ENCODE data around the gene AOPEP.

Gene AOPEP

DNA sequence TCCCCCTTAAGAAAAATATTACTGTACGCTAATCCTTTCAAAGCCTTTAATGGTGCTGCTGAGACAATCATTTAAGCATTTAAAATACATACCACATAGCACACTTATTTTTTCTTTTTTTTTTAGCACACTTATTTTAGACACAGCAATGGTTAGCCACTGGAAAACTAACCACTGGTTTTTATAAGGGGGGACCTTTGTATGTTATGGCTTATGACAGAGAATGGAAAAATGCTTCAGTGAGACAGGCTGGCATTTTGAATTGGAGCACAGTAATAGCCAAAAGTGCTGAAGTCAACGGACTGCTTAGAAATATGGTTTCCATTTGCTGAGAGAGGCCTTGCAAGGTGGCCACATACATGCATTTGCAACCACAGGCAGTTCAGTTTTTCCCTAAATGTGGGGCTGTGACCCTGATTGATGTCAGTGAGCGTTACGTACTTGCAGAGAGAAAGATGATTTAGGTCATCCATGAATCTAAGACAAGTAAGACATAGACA lies 28.5 kb downstream of the AOPEP start:
- H2AFZ ChIP-seq: no peak overlapping the region
- H3K4me1 ChIP-seq: no peaks in the 10 kb centered on the region
- H3K36me3 ChIP-seq (ENCODE audit: control insufficient read depth, insufficient read depth, low read length): no peaks in the 10 kb centered on the region
- no peak overlapping the region for H3K4me2 ChIP-seq (ENCODE audit: low read length)
- no peak overlapping the region for H3K4me3 ChIP-seq (ENCODE audit: low read depth, low read length)
- no peaks in the 10 kb centered on the region for H3K79me2 ChIP-seq
- H3K27me3 ChIP-seq (ENCODE audit: control insufficient read depth, insufficient read depth, low read length): no peaks in the 10 kb centered on the region
- no peak overlapping the region for H3K27ac ChIP-seq
- no peak overlapping the region for H3K9ac ChIP-seq
- no peaks in the 10 kb centered on the region for H3K9me3 ChIP-seq (ENCODE audit: control insufficient read depth, low read length)
- TF ChIP-seq, protein P1, sequence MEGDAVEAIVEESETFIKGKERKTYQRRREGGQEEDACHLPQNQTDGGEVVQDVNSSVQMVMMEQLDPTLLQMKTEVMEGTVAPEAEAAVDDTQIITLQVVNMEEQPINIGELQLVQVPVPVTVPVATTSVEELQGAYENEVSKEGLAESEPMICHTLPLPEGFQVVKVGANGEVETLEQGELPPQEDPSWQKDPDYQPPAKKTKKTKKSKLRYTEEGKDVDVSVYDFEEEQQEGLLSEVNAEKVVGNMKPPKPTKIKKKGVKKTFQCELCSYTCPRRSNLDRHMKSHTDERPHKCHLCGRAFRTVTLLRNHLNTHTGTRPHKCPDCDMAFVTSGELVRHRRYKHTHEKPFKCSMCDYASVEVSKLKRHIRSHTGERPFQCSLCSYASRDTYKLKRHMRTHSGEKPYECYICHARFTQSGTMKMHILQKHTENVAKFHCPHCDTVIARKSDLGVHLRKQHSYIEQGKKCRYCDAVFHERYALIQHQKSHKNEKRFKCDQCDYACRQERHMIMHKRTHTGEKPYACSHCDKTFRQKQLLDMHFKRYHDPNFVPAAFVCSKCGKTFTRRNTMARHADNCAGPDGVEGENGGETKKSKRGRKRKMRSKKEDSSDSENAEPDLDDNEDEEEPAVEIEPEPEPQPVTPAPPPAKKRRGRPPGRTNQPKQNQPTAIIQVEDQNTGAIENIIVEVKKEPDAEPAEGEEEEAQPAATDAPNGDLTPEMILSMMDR (IDR thresholded peaks at IDR 0.05): no peak

DNA sequence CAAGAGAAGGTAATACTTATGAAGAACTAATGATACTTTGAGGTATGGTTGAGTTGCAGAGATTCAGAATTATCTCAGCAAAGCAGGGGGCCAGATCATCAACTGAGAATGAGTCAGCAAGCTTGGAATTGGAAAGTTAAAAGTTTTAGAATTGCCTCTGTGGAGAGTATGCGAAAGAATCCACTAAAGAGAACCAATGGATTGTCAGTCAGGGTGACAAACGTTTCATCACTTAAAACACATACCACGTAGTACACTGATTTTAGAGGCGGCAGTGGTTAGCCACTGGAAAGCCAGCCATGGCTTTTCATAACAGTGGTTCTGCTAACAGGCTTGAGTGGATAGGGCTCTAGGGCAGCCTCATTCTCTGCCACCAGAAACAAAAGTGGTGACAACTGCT lies 30.7 kb downstream of the AOPEP start:
- TF ChIP-seq, protein P1 (IDR thresholded peaks at IDR 0.05): no peak
- Histone ChIP-seq H3K9ac (no peak overlapping the region), H3K4me1 (no peaks in the 10 kb centered on the region), H3K9me3 (ENCODE audit: control insufficient read depth, low read length) (no peaks in the 10 kb centered on the region), H3K36me3 (ENCODE audit: control insufficient read depth, insufficient read depth, low read length) (no peaks in the 10 kb centered on the region), H3K27ac (no peak overlapping the region), H3K27me3 (ENCODE audit: control insufficient read depth, insufficient read depth, low read length) (no peaks in the 10 kb centered on the region), H2AFZ (no peak overlapping the region), H3K4me3 (ENCODE audit: low read depth, low read length) (no peak overlapping the region), H3K4me2 (ENCODE audit: low read length) (no peak overlapping the region), H3K79me2 (peaks cover 4% of the 10 kb centered on the region)

DNA sequence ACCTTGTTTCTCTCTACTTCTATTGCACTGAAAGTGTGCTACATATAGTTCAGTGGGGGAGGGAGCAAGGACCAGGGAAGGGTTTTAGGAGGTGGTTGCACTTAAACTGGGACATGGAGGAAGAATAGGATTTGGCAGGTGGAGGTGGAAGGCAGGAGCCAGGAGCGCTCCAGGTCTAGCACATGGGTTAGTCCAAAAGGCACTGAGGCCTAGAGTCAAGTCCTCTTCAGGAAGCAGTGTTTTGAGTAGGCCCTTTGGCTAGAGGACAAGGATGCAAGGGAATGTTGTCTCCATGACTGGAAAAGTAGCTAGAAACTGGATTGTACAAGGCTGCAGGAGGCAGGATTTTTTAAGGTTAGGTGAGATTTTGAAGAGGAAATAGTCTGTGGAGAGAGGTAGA lies 31.5 kb downstream of the AOPEP start:
- Histone ChIP-seq H2AFZ (no peak overlapping the region), H3K4me2 (ENCODE audit: low read length) (no peak overlapping the region)

DNA sequence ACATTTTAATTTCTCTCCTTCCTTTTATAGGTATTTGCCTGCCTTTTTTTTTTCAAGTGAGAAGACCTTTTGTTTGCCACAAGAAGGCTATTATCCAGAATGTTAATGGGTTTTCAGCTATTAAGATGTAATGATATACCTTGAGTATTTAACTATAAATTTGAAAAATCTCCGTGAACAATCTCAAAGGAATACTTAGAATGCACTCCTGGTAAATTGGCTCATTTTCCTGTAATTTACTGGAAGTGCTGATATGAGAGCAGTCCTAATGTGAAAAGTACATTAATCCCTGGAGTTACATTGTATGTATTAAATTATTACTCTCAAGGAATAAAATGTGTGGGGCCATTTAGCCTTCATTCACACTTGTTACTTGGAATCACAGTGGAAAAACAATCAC lies 32.4 kb downstream of the AOPEP start:
- Histone ChIP-seq H2AFZ (no peak overlapping the region), H3K27ac (no peak overlapping the region), H3K4me2 (ENCODE audit: low read length) (no peak overlapping the region), H3K9me3 (ENCODE audit: control insufficient read depth, low read length) (no peaks in the 10 kb centered on the region), H3K36me3 (ENCODE audit: control insufficient read depth, insufficient read depth, low read length) (no peaks in the 10 kb centered on the region), H3K4me3 (ENCODE audit: low read depth, low read length) (no peak overlapping the region), H3K4me1 (no peaks in the 10 kb centered on the region), H3K27me3 (ENCODE audit: control insufficient read depth, insufficient read depth, low read length) (no peaks in the 10 kb centered on the region), H3K79me2 (peaks cover 4% of the 10 kb centered on the region), H3K9ac (no peak overlapping the region)
- TF ChIP-seq, protein P1 (IDR thresholded peaks at IDR 0.05): no peak

More for the DNA sequence above, 31.5 kb downstream of the AOPEP start:
- Histone ChIP-seq H3K4me1 (no peaks in the 10 kb centered on the region), H3K27me3 (ENCODE audit: control insufficient read depth, insufficient read depth, low read length) (no peaks in the 10 kb centered on the region), H3K4me3 (ENCODE audit: low read depth, low read length) (no peak overlapping the region), H3K27ac (no peak overlapping the region), H3K9ac (no peak overlapping the region), H3K9me3 (ENCODE audit: control insufficient read depth, low read length) (no peaks in the 10 kb centered on the region), H3K36me3 (ENCODE audit: control insufficient read depth, insufficient read depth, low read length) (no peaks in the 10 kb centered on the region), H3K79me2 (peaks cover 4% of the 10 kb centered on the region)
- TF ChIP-seq, protein P1 (IDR thresholded peaks at IDR 0.05): no peak

DNA sequence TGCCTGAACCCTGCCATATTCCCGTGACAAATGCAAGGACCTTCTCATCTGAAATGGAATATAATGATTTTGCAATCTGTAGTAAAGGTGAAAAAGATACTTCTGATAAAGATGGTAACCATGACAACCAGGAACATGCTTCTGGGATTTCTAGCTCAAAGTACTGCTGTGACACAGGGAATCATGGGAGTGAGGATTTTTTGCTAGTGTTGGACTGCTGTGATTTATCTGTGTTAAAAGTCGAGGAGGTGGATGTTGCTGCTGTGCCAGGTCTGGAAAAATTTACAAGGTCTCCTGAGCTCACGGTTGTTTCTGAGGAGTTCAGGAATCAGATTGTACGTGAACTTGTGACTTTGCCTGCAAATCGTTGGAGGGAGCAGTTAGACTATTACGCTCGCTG lies 33.5 kb downstream of the AOPEP start:
- no peaks in the 10 kb centered on the region for H3K27me3 ChIP-seq (ENCODE audit: control insufficient read depth, insufficient read depth, low read length)
- H3K27ac ChIP-seq: no peak overlapping the region
- no peak overlapping the region for H3K9ac ChIP-seq
- H3K9me3 ChIP-seq (ENCODE audit: control insufficient read depth, low read length): no peaks in the 10 kb centered on the region
- no peaks in the 10 kb centered on the region for H3K4me1 ChIP-seq
- H3K36me3 ChIP-seq (ENCODE audit: control insufficient read depth, insufficient read depth, low read length): no peaks in the 10 kb centered on the region
- TF ChIP-seq, protein P1 (IDR thresholded peaks at IDR 0.05): no peak
- peaks cover 4% of the 10 kb centered on the region for H3K79me2 ChIP-seq
- H3K4me2 ChIP-seq (ENCODE audit: low read length): no peak overlapping the region
- no peak overlapping the region for H3K4me3 ChIP-seq (ENCODE audit: low read depth, low read length)
- H2AFZ ChIP-seq: no peak overlapping the region
